HEK293 (cell line): ENCODE measurements around the gene HOXC10.
A peak's percentile ranks its signal among the peaks of the same experiment; 100 is the strongest.

Experiments
- BCL11A ChIP-seq: fragments of 450-650 bp; formaldehyde crosslinking; IDR thresholded peaks from 2 replicates; pipeline ENCODE4 v1.5.1; 2016; ENCODE audit warnings: low read depth, missing biosample characterization, missing genetic modification characterization
- GLI4 ChIP-seq: fragments of 450-650 bp; formaldehyde crosslinking; IDR thresholded peaks from 2 replicates; pipeline ENCODE4 v1.5.1; 2016; ENCODE audit warnings: missing biosample characterization, missing genetic modification characterization
- GLIS1 ChIP-seq: fragments of 450-650 bp; formaldehyde crosslinking; IDR thresholded peaks from 2 replicates; pipeline ENCODE4 v1.5.1; 2016; ENCODE audit warnings: missing biosample characterization, missing genetic modification characterization
- KLF16 ChIP-seq: fragments of 450-650 bp; formaldehyde crosslinking; IDR thresholded peaks from 2 replicates; pipeline ENCODE4 v1.5.1; 2017; ENCODE audit warnings: missing biosample characterization, missing genetic modification characterization
- PRDM1 ChIP-seq: fragments of 450-650 bp; formaldehyde crosslinking; IDR thresholded peaks from 2 replicates; pipeline ENCODE4; 2016; ENCODE audit warnings: missing biosample characterization, missing genetic modification characterization
- REPIN1 ChIP-seq: fragments of 450-650 bp; formaldehyde crosslinking; IDR thresholded peaks from 2 replicates; pipeline ENCODE4 v1.5.1; 2017; ENCODE audit warnings: missing biosample characterization, missing genetic modification characterization, low read depth
- SCRT1 ChIP-seq: fragments of 450-650 bp; formaldehyde crosslinking; IDR thresholded peaks from 2 replicates; pipeline ENCODE4 v1.5.1; 2016; ENCODE audit warnings: missing biosample characterization, missing genetic modification characterization, borderline replicate concordance
- SP2 ChIP-seq: fragments of 450-650 bp; formaldehyde crosslinking; IDR thresholded peaks from 2 replicates; pipeline ENCODE4 v1.5.1; 2016; ENCODE audit warnings: missing biosample characterization, missing genetic modification characterization
- YY1 ChIP-seq: fragments of 450-650 bp; formaldehyde crosslinking; IDR thresholded peaks from 2 replicates; pipeline ENCODE4 v1.5.1; 2018; ENCODE audit warnings: missing biosample characterization, missing genetic modification characterization
- ZBTB1 ChIP-seq: fragments of 450-650 bp; formaldehyde crosslinking; IDR thresholded peaks from 2 replicates; pipeline ENCODE4 v1.5.1; 2016; ENCODE audit warnings: missing biosample characterization, missing genetic modification characterization
- ZFP37 ChIP-seq: fragments of 450-650 bp; formaldehyde crosslinking; IDR thresholded peaks from 2 replicates; pipeline ENCODE4 v1.5.1; 2016; ENCODE audit warnings: missing biosample characterization, missing genetic modification characterization
- ZFP41 ChIP-seq: fragments of 450-650 bp; formaldehyde crosslinking; IDR thresholded peaks from 2 replicates; pipeline ENCODE4 v1.5.1; 2016; ENCODE audit warnings: missing biosample characterization, missing genetic modification characterization, borderline replicate concordance
- ZFP69B ChIP-seq: fragments of 450-650 bp; formaldehyde crosslinking; IDR thresholded peaks from 2 replicates; pipeline ENCODE4 v1.5.1; 2016; ENCODE audit warnings: missing biosample characterization, missing genetic modification characterization
- ZNF133 ChIP-seq: fragments of 450-650 bp; formaldehyde crosslinking; IDR thresholded peaks from 2 replicates; pipeline ENCODE4 v1.5.1; 2016; ENCODE audit warnings: missing biosample characterization, missing genetic modification characterization
- ZNF221 ChIP-seq: fragments of 450-650 bp; formaldehyde crosslinking; IDR thresholded peaks from 2 replicates; pipeline ENCODE4 v1.5.1; 2017; ENCODE audit warnings: missing biosample characterization, missing genetic modification characterization, borderline replicate concordance
- ZNF23 ChIP-seq: fragments of 450-650 bp; formaldehyde crosslinking; IDR thresholded peaks from 2 replicates; pipeline ENCODE4 v1.5.1; 2016; ENCODE audit warnings: missing biosample characterization, missing genetic modification characterization, borderline replicate concordance
- ZNF248 ChIP-seq: fragments of 450-650 bp; formaldehyde crosslinking; IDR thresholded peaks from 2 replicates; pipeline ENCODE4 v1.5.1; 2017; ENCODE audit warnings: missing biosample characterization, missing genetic modification characterization
- ZNF544 ChIP-seq: fragments of 450-650 bp; formaldehyde crosslinking; IDR thresholded peaks from 2 replicates; pipeline ENCODE4 v1.5.0; 2017; ENCODE audit warnings: missing biosample characterization, missing genetic modification characterization
- ZNF548 ChIP-seq: fragments of 450-650 bp; formaldehyde crosslinking; IDR thresholded peaks from 2 replicates; pipeline ENCODE4 v1.5.1; 2016; ENCODE audit warnings: missing biosample characterization, missing genetic modification characterization
- ZNF549 ChIP-seq: fragments of 450-650 bp; IDR thresholded peaks from 2 replicates; pipeline ENCODE4 v1.5.1; 2018; ENCODE audit warnings: missing biosample characterization, missing genetic modification characterization, mild to moderate bottlenecking, inconsistent platforms, moderate library complexity
- ZNF561 ChIP-seq: fragments of 450-650 bp; IDR thresholded peaks from 2 replicates; pipeline ENCODE4 v1.5.1; 2018; ENCODE audit warnings: missing biosample characterization, missing genetic modification characterization, borderline replicate concordance
- ZNF600 ChIP-seq: fragments of 450-650 bp; formaldehyde crosslinking; IDR thresholded peaks from 2 replicates; pipeline ENCODE4 v1.5.1; 2016; ENCODE audit warnings: missing biosample characterization, missing genetic modification characterization
- ZNF623 ChIP-seq: fragments of 450-650 bp; formaldehyde crosslinking; IDR thresholded peaks from 2 replicates; pipeline ENCODE4 v1.5.1; 2016; ENCODE audit warnings: missing biosample characterization, missing genetic modification characterization
- ZNF707 ChIP-seq: fragments of 450-650 bp; formaldehyde crosslinking; IDR thresholded peaks from 2 replicates; pipeline ENCODE4 v1.5.1; 2016; ENCODE audit warnings: missing biosample characterization, missing genetic modification characterization
- ZNF747 ChIP-seq: fragments of 450-650 bp; formaldehyde crosslinking; IDR thresholded peaks from 2 replicates; pipeline ENCODE4 v1.5.1; 2016; ENCODE audit warnings: missing biosample characterization, missing genetic modification characterization
- ZNF792 ChIP-seq: fragments of 450-650 bp; formaldehyde crosslinking; IDR thresholded peaks from 2 replicates; pipeline ENCODE4 v1.5.1; 2016; ENCODE audit warnings: missing biosample characterization, missing genetic modification characterization
- TF ChIP-seq, protein P1 (sequence below): fragments of 450-650 bp; formaldehyde crosslinking; IDR thresholded peaks from 2 replicates; pipeline ENCODE4 v1.5.1; 2017; ENCODE audit warnings: missing biosample characterization, missing genetic modification characterization
- TF ChIP-seq, protein P2 (sequence below): fragments of 450-650 bp; formaldehyde crosslinking; IDR thresholded peaks from 2 replicates; pipeline ENCODE4 v1.5.1; 2016; ENCODE audit warnings: missing biosample characterization, missing genetic modification characterization, borderline replicate concordance
- TF ChIP-seq, protein P3 (sequence below): fragments of 450-650 bp; formaldehyde crosslinking; IDR thresholded peaks from 2 replicates; pipeline ENCODE4 v1.5.0; 2017; ENCODE audit warnings: missing biosample characterization, missing genetic modification characterization, borderline replicate concordance
- TF ChIP-seq, protein P4 (sequence below): fragments of 450-650 bp; formaldehyde crosslinking; IDR thresholded peaks from 2 replicates; pipeline ENCODE4 v1.5.1; 2017; ENCODE audit warnings: missing biosample characterization, missing genetic modification characterization

HOXC10 gene

DNA sequence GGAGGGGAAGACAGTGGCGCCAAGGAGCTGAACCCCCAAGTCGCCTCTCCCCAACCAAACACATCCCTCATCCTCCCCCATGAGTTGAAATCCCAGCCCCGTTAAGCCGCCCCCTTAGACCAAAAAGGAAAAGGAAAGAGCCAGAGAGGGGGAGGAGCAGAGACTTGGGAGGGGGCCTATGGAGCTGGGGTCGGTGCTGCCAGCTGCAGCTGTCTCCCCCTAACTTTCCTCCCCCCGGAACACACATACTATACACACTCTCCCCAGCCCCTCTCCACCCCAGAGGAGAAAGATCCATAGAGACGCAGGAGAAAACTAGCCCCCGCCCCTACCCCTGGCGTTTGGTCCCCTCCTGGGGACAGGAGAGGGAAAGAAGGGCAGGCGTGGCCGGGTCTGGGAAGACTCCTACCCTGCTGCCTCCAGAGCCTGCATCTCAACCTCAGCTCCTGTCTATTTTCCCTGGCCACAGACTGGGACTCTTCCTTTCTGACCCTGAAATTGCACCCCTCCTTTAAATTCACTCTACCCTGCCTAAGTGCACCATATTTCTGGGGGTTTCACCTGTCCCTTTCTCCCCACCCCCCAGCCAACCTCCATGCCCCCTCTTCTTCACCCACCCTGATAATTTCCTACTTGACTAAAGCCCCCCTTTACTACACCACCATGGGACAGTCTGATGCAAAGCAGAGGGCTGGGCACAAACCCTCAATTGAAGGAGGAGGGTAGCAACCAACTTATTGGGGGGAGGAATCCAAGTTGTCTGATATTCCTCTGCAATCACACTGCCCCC, 13.4 kb downstream of the HOXC10 start (continued):
- TF ChIP-seq, protein P1, sequence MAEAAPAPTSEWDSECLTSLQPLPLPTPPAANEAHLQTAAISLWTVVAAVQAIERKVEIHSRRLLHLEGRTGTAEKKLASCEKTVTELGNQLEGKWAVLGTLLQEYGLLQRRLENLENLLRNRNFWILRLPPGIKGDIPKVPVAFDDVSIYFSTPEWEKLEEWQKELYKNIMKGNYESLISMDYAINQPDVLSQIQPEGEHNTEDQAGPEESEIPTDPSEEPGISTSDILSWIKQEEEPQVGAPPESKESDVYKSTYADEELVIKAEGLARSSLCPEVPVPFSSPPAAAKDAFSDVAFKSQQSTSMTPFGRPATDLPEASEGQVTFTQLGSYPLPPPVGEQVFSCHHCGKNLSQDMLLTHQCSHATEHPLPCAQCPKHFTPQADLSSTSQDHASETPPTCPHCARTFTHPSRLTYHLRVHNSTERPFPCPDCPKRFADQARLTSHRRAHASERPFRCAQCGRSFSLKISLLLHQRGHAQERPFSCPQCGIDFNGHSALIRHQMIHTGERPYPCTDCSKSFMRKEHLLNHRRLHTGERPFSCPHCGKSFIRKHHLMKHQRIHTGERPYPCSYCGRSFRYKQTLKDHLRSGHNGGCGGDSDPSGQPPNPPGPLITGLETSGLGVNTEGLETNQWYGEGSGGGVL: peak; percentile 91
- TF ChIP-seq ZBTB1: no peak
- TF ChIP-seq SP2 (tag by site-specific recombination): peak; percentile 52
- TF ChIP-seq ZNF549 (tag by site-specific recombination): no peak
- no peak for TF ChIP-seq ZNF707 (tag by site-specific recombination)
- no peak for TF ChIP-seq YY1 (tag by site-specific recombination)
- TF ChIP-seq, protein P2, sequence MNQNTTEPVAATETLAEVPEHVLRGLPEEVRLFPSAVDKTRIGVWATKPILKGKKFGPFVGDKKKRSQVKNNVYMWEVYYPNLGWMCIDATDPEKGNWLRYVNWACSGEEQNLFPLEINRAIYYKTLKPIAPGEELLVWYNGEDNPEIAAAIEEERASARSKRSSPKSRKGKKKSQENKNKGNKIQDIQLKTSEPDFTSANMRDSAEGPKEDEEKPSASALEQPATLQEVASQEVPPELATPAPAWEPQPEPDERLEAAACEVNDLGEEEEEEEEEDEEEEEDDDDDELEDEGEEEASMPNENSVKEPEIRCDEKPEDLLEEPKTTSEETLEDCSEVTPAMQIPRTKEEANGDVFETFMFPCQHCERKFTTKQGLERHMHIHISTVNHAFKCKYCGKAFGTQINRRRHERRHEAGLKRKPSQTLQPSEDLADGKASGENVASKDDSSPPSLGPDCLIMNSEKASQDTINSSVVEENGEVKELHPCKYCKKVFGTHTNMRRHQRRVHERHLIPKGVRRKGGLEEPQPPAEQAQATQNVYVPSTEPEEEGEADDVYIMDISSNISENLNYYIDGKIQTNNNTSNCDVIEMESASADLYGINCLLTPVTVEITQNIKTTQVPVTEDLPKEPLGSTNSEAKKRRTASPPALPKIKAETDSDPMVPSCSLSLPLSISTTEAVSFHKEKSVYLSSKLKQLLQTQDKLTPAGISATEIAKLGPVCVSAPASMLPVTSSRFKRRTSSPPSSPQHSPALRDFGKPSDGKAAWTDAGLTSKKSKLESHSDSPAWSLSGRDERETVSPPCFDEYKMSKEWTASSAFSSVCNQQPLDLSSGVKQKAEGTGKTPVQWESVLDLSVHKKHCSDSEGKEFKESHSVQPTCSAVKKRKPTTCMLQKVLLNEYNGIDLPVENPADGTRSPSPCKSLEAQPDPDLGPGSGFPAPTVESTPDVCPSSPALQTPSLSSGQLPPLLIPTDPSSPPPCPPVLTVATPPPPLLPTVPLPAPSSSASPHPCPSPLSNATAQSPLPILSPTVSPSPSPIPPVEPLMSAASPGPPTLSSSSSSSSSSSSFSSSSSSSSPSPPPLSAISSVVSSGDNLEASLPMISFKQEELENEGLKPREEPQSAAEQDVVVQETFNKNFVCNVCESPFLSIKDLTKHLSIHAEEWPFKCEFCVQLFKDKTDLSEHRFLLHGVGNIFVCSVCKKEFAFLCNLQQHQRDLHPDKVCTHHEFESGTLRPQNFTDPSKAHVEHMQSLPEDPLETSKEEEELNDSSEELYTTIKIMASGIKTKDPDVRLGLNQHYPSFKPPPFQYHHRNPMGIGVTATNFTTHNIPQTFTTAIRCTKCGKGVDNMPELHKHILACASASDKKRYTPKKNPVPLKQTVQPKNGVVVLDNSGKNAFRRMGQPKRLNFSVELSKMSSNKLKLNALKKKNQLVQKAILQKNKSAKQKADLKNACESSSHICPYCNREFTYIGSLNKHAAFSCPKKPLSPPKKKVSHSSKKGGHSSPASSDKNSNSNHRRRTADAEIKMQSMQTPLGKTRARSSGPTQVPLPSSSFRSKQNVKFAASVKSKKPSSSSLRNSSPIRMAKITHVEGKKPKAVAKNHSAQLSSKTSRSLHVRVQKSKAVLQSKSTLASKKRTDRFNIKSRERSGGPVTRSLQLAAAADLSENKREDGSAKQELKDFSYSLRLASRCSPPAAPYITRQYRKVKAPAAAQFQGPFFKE (tag by site-specific recombination): no peak
- TF ChIP-seq PRDM1 (tag by site-specific recombination): peak; percentile 75
- no peak for TF ChIP-seq ZFP37 (tag by site-specific recombination)
- TF ChIP-seq ZNF561 (tag by site-specific recombination): no peak
- TF ChIP-seq SCRT1 (tag by site-specific recombination): no peak
- no peak for TF ChIP-seq ZFP69B
- no peak for TF ChIP-seq ZNF23
- TF ChIP-seq BCL11A (tag by site-specific recombination): no peak
- no peak for TF ChIP-seq ZNF248 (tag by site-specific recombination)
- TF ChIP-seq, protein P3, sequence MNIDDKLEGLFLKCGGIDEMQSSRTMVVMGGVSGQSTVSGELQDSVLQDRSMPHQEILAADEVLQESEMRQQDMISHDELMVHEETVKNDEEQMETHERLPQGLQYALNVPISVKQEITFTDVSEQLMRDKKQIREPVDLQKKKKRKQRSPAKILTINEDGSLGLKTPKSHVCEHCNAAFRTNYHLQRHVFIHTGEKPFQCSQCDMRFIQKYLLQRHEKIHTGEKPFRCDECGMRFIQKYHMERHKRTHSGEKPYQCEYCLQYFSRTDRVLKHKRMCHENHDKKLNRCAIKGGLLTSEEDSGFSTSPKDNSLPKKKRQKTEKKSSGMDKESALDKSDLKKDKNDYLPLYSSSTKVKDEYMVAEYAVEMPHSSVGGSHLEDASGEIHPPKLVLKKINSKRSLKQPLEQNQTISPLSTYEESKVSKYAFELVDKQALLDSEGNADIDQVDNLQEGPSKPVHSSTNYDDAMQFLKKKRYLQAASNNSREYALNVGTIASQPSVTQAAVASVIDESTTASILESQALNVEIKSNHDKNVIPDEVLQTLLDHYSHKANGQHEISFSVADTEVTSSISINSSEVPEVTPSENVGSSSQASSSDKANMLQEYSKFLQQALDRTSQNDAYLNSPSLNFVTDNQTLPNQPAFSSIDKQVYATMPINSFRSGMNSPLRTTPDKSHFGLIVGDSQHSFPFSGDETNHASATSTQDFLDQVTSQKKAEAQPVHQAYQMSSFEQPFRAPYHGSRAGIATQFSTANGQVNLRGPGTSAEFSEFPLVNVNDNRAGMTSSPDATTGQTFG (tag by site-specific recombination): no peak
- TF ChIP-seq ZNF600: peak; percentile 98
- no peak for TF ChIP-seq ZFP41 (tag by site-specific recombination)
- TF ChIP-seq, protein P4, sequence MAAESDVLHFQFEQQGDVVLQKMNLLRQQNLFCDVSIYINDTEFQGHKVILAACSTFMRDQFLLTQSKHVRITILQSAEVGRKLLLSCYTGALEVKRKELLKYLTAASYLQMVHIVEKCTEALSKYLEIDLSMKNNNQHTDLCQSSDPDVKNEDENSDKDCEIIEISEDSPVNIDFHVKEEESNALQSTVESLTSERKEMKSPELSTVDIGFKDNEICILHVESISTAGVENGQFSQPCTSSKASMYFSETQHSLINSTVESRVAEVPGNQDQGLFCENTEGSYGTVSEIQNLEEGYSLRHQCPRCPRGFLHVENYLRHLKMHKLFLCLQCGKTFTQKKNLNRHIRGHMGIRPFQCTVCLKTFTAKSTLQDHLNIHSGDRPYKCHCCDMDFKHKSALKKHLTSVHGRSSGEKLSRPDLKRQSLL (tag by site-specific recombination): no peak; the same call in 1 of the 2 replicates
- TF ChIP-seq GLI4 (tag by site-specific recombination): no peak
- TF ChIP-seq ZNF221 (tag by site-specific recombination): no peak
- no peak for TF ChIP-seq ZNF133 (tag by site-specific recombination)
- TF ChIP-seq ZNF792 (tag by site-specific recombination): no peak
- TF ChIP-seq ZNF544 (tag by site-specific recombination): no peak
- TF ChIP-seq REPIN1: no peak
- TF ChIP-seq ZNF623 (tag by site-specific recombination): no peak
- no peak for TF ChIP-seq ZNF548
- no peak for TF ChIP-seq ZNF747
- peak; percentile 66 for TF ChIP-seq GLIS1
- TF ChIP-seq KLF16 (tag by site-specific recombination): no peak
